H9 (cell line): ENCODE data around the gene NCKAP5. TPM values are rescaled to one million over a fixed set of nuclear protein-coding genes. Genes with fewer than 3 reads are reported as not detected.

Source experiments
- DNase-seq: peaks from one replicate; pipeline ENCODE4 v3.0.0-alpha.2; 2017
- H2AFZ ChIP-seq: one replicate; pipeline ENCODE4 v1.6.1; 2013; ENCODE audit warnings: mild to moderate bottlenecking, low read length, control low read depth, moderate library complexity
- H2AK5ac ChIP-seq: 2 replicates; pipeline ENCODE4 v1.6.1; 2013; ENCODE audit warnings: low read length, control low read depth, mixed read lengths; ENCODE audit not compliant: insufficient read length
- H2BK120ac ChIP-seq: one replicate; pipeline ENCODE4 v1.6.1; 2013; ENCODE audit warnings: low read depth, mild to moderate bottlenecking, low read length, control low read depth, inconsistent platforms; ENCODE audit not compliant: poor library complexity, severe bottlenecking
- H2BK12ac ChIP-seq: 2 replicates; pipeline ENCODE4 v1.6.1; 2013; ENCODE audit warnings: low read length, control low read depth, mixed read lengths, low read depth; ENCODE audit not compliant: insufficient read length
- H2BK15ac ChIP-seq: 2 replicates; pipeline ENCODE4 v1.6.1; 2013; ENCODE audit warnings: low read depth, low read length, control low read depth
- H2BK20ac ChIP-seq: one replicate; pipeline ENCODE4 v1.6.1; 2013; ENCODE audit warnings: low read depth, mild to moderate bottlenecking, low read length, control low read depth, inconsistent platforms; ENCODE audit not compliant: poor library complexity, severe bottlenecking
- H2BK5ac ChIP-seq: 2 replicates; pipeline ENCODE4 v1.6.1; 2013; ENCODE audit warnings: low read length, control low read depth, mixed read lengths; ENCODE audit not compliant: insufficient read length
- H3K14ac ChIP-seq: 2 replicates; pipeline ENCODE4 v1.6.1; 2013; ENCODE audit warnings: low read length, control low read depth; ENCODE audit not compliant: insufficient read depth
- H3K18ac ChIP-seq: 2 replicates; pipeline ENCODE4 v1.6.1; 2013; ENCODE audit warnings: low read depth, mild to moderate bottlenecking, mixed read lengths, low read length, control low read depth; ENCODE audit not compliant: insufficient read length
- H3K23ac ChIP-seq: 2 replicates; pipeline ENCODE4 v1.6.1; 2013; ENCODE audit warnings: low read length, control low read depth, mixed read lengths, low read depth; ENCODE audit not compliant: insufficient read length
- H3K23me2 ChIP-seq: 2 replicates; pipeline ENCODE4 v1.6.1; 2013; ENCODE audit warnings: low read depth, mild to moderate bottlenecking, mixed read lengths, low read length, control low read depth; ENCODE audit not compliant: insufficient read length, poor library complexity, severe bottlenecking
- H3K27ac ChIP-seq: 2 replicates; pipeline ENCODE4 v1.5.1; 2013; ENCODE audit warnings: low read length, control low read depth, mixed read lengths, low read depth; ENCODE audit not compliant: insufficient read length
- H3K27me3 ChIP-seq: 2 replicates; pipeline ENCODE4 v1.6.1; 2013; ENCODE audit warnings: low read length, control low read depth, inconsistent platforms; ENCODE audit not compliant: insufficient read depth
- H3K4ac ChIP-seq: 2 replicates; pipeline ENCODE4 v1.6.1; 2013; ENCODE audit warnings: low read depth, mild to moderate bottlenecking, control low read depth, inconsistent platforms, low read length, moderate library complexity
- H3K4me1 ChIP-seq: 2 replicates; pipeline ENCODE4 v1.6.1; 2013; ENCODE audit warnings: low read length, control low read depth, inconsistent platforms; ENCODE audit not compliant: insufficient read depth
- H3K4me2 ChIP-seq: 2 replicates; pipeline ENCODE4 v1.6.1; 2013; ENCODE audit warnings: low read length, control low read depth, mixed read lengths; ENCODE audit not compliant: insufficient read length, insufficient read depth
- H3K56ac ChIP-seq: 2 replicates; pipeline ENCODE4 v1.6.1; 2013; ENCODE audit warnings: low read depth, mild to moderate bottlenecking, mixed read lengths, low read length, control low read depth; ENCODE audit not compliant: insufficient read length
- H3K79me1 ChIP-seq: 2 replicates; pipeline ENCODE4 v1.6.1; 2013; ENCODE audit warnings: low read depth, mild to moderate bottlenecking, moderate library complexity, low read length, control low read depth, inconsistent platforms; ENCODE audit not compliant: insufficient read depth, poor library complexity, severe bottlenecking
- H3K79me2 ChIP-seq: 2 replicates; pipeline ENCODE4 v1.6.1; 2013; ENCODE audit warnings: low read length, control low read depth, inconsistent platforms; ENCODE audit not compliant: insufficient read depth
- H3K9ac ChIP-seq: 2 replicates; pipeline ENCODE4 v1.6.1; 2013; ENCODE audit warnings: low read length, control low read depth, mixed read lengths; ENCODE audit not compliant: insufficient read length; ENCODE audit errors: extremely low read depth
- H3K9me3 ChIP-seq: one replicate; pipeline ENCODE4 v1.6.1; 2013; ENCODE audit warnings: low read depth, low read length, inconsistent platforms; ENCODE audit not compliant: control insufficient read depth
- H3T11ph ChIP-seq: one replicate; pipeline ENCODE4 v1.6.1; 2013; ENCODE audit warnings: mild to moderate bottlenecking, low read length, control low read depth, inconsistent platforms
- H4K20me1 ChIP-seq: one replicate; pipeline ENCODE4 v1.6.1; 2013; ENCODE audit not compliant: control insufficient read depth, insufficient read length, insufficient read depth
- H4K5ac ChIP-seq: 2 replicates; pipeline ENCODE4 v1.6.1; 2013; ENCODE audit warnings: low read depth, mild to moderate bottlenecking, mixed read lengths, low read length, control low read depth; ENCODE audit not compliant: insufficient read length
- H4K8ac ChIP-seq: replicated peaks from 2 replicates; pipeline ENCODE4 v1.6.1; 2013; ENCODE audit warnings: low read length, control low read depth, mixed read lengths, low read depth; ENCODE audit not compliant: insufficient read length
- H4K91ac ChIP-seq: 2 replicates; pipeline ENCODE4 v1.6.1; 2013; ENCODE audit warnings: low read depth, mild to moderate bottlenecking, moderate library complexity, mixed read lengths, low read length, control low read depth; ENCODE audit not compliant: insufficient read length
- H3K27ac Mint-ChIP-seq, 3 experiments: 2 replicates in 2 of 3; 3 replicates in 1 of 3; pipeline ENCODE4 v1.8.0; 2020 to 2021; ENCODE audit warnings: mixed read lengths in 3 of 3, mild to moderate bottlenecking in 1 of 3, moderate library complexity in 1 of 3
- H3K27me3 Mint-ChIP-seq: 2 replicates; pipeline ENCODE4 v1.8.0; 2021; ENCODE audit warnings: low read depth, mild to moderate bottlenecking, moderate library complexity, mixed read lengths
- H3K36me3 Mint-ChIP-seq, 3 experiments: 2 replicates in 2 of 3; 3 replicates in 1 of 3; pipeline ENCODE4 v1.8.0; 2020 to 2021; ENCODE audit warnings: low read depth in 3 of 3, mixed read lengths in 3 of 3; ENCODE audit not compliant: insufficient read depth in 1 of 3
- H3K4me1 Mint-ChIP-seq, 2 experiments: 2 replicates each; pipeline ENCODE4 v1.8.0; 2020; ENCODE audit warnings: mixed read lengths in 2 of 2
- H3K4me3 Mint-ChIP-seq, 2 experiments: 2 replicates in 1 of 2; 3 replicates in 1 of 2; pipeline ENCODE4 v1.8.0; 2020 to 2021; ENCODE audit warnings: mild to moderate bottlenecking in 2 of 2, mixed read lengths in 2 of 2, moderate library complexity in 1 of 2
- H3K9me3 Mint-ChIP-seq, 2 experiments: 2 replicates in 1 of 2; 3 replicates in 1 of 2; pipeline ENCODE4 v1.8.0; 2020; ENCODE audit warnings: mild to moderate bottlenecking in 2 of 2, mixed read lengths in 2 of 2, moderate library complexity in 1 of 2
- CTCF ChIP-seq: fragments of 200-600 bp; sonication (generic); conservative IDR thresholded peaks from 3 replicates; pipeline ENCODE4 v1.8.0; 2021; ENCODE audit warnings: antibody characterized with exemption, mild to moderate bottlenecking
- WGBS: extraction: QIAGEN DNeasy Blood & Tissue Kit; methylation state at CpG from one replicate; pipeline ENCODE4 v1.1.7; 2013; ENCODE audit warnings: missing lambda C conversion rate, low lambda C conversion rate, mixed read lengths; ENCODE audit not compliant: insufficient read length; ENCODE audit errors: extremely low coverage; 5-methylcytosine and 5-hydroxymethylcytosine counted together
- total RNA-seq: library from RNA; stranded (reverse); gene quantifications from 2 replicates; pipeline ENCODE4 v1.2.1, GENCODE V29; 2021

NCKAP5 gene
- total RNA-seq, 1 experiment from 2014 or later, result 0.26 TPM

GRCh38 chr2:132645722-132646539, 922.3 kb downstream of the NCKAP5 start:
- Mint-ChIP-seq H3K4me3 (no peak overlapping the region), H3K36me3 (peaks cover 0 to 1% (median 0%) of the 10 kb centered on the region in 3 experiments; a peak in 1 of 7 replicates), H3K27me3 (no peaks in the 10 kb centered on the region), H3K27ac (no peak overlapping the region; a peak in 1 of 7 replicates), H3K4me1 (peaks cover 12 to 26% of the 10 kb centered on the region in 2 experiments), H3K9me3 (no peaks in the 10 kb centered on the region)
- Histone ChIP-seq H3T11ph (no peak overlapping the region), H4K91ac (no peak overlapping the region), H2BK15ac (no peak overlapping the region), H2AFZ (no peak overlapping the region), H3K9ac (no peak overlapping the region), H3K4me1 (no peaks in the 10 kb centered on the region), H3K23me2 (no peaks in the 10 kb centered on the region), H2BK20ac (no peak overlapping the region), H2BK12ac (no peak overlapping the region), H2BK120ac (no peak overlapping the region), H3K56ac (no peak overlapping the region), H4K8ac (no peak overlapping the region), H3K18ac (no peak overlapping the region), H2AK5ac (no peak overlapping the region), H4K20me1 (no peaks in the 10 kb centered on the region), H3K14ac (no peak overlapping the region), H3K79me2 (no peaks in the 10 kb centered on the region), H3K79me1 (no peaks in the 10 kb centered on the region), H3K4me2 (no peak overlapping the region), H2BK5ac (no peak overlapping the region), H3K27me3 (no peaks in the 10 kb centered on the region), H3K9me3 (no peaks in the 10 kb centered on the region), H4K5ac (no peak overlapping the region), H3K23ac (no peak overlapping the region), H3K27ac (no peak overlapping the region), H3K4ac (no peak overlapping the region)
- no peak for DNase-seq
- no CpG with 5 or more reads among the region's 18 CpGs for WGBS
- TF ChIP-seq CTCF, result no peak
